GM12892 (cell line): ENCODE data around the gene HNRNPC.
"Not testable (repeated sequence)": the region's sequence is repeated elsewhere in the genome, so short reads cannot be mapped to it uniquely, and the experiment has no call there.

Source experiments
- DNase-seq: peaks from one replicate; pipeline ENCODE4 v3.0.0; 2011; ENCODE audit not compliant: insufficient read length
- FAIRE-seq: peaks from 2 replicates; lab custom pipeline; 2011; peaks lifted over from hg19 to GRCh38; lab: Jason Lieb, UNC
- POLR2A ChIP-seq: IDR thresholded peaks from 2 replicates; pipeline ENCODE4 v1.6.1; 2011; ENCODE audit warnings: low read depth, low read length, control low read depth
- POLR2AphosphoS5 ChIP-seq: IDR thresholded peaks from 2 replicates; pipeline ENCODE4 v1.6.1; 2011; ENCODE audit warnings: low read depth, low read length, control low read depth
- TAF1 ChIP-seq: IDR thresholded peaks from 2 replicates; pipeline ENCODE4 v1.6.1; 2011; ENCODE audit warnings: low read depth, mild to moderate bottlenecking, control low read depth, low read length, borderline replicate concordance

Gene HNRNPC

DNA sequence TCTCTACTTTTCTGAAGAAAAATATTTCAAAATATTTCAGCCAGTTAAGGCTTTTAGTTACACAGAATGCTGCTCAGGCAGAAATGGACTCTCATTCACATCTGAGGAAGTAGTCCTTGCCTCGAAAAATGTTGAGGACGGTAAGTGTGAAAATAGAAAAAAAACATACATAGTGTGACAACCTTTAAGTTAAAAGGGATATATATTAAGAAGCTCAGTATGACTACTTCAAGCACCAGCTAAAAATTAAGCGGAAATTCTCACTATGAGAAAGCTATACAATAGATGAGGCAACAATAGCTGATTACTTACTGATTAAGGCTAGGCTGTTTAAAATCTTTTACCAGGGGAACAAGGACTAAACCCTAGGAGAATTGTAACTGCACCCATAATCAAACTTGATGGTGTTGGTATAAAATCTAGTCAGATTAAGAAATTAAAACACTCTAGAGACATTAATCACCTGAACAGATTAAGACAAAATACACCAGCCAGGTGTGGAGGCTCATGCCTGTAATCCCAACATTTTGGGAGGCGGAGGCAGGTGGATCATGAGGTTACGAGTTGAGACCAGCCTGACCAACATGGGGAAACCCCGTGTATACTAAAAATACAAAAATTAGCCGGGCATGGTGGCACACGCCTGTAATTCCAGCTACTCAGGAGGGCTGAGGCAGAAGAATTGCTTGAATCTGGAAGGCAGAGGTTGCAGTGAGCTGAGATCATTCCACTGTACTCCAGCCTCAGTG, 53.9 kb downstream of the HNRNPC start:
- DNase-seq (no peak), FAIRE-seq (no peak)
- TF ChIP-seq POLR2A (no peak), TAF1 (no peak), POLR2AphosphoS5 (no peak)

- no peak for DNase-seq
- no peak for FAIRE-seq
- no peak for TF ChIP-seq POLR2A
- no peak for TF ChIP-seq POLR2AphosphoS5
- no peak for TF ChIP-seq TAF1
Measured at GRCh38 chr14:21213652-21214051, 55.6 kb downstream of the HNRNPC start.

- not testable (repeated sequence) for DNase-seq, FAIRE-seq
Measured at GRCh38 chr14:21212824-21213223, 56.4 kb downstream of the HNRNPC start.

DNA sequence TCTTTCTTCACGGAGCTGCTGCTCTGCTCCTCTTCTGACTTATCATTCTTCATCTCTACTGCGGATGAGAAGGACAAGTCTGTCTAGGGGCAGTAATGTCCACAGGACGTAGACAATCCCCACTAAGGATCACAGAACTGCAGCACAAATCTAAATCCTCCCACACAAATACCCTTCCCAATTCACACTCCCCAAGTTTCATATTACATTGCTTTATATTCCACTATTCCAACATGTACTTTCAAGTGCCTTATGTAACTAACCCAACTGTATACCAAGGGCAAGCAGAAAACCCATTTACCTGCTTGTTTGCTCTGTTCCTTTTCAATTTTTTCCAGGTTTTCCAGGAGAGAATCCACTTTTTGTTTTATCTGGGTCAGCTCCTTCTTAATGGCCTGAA, 57.7 kb downstream of the HNRNPC start:
- TF ChIP-seq POLR2AphosphoS5 (no peak), POLR2A (no peak), TAF1 (no peak)
- DNase-seq (no peak), FAIRE-seq (no peak)

- no peak for DNase-seq
- TF ChIP-seq POLR2A (no peak), TAF1 (no peak), POLR2AphosphoS5 (no peak)
- FAIRE-seq, result no peak
Measured at GRCh38 chr14:21210023-21210422, 59.2 kb downstream of the HNRNPC start.

GRCh38 chr14:21209185-21209584, 60.1 kb downstream of the HNRNPC start:
- no peak for DNase-seq
- TF ChIP-seq TAF1 (no peak), POLR2AphosphoS5 (no peak), POLR2A (no peak)
- no peak for FAIRE-seq

- DNase-seq, result no peak
- TF ChIP-seq TAF1 (no peak), POLR2A (no peak), POLR2AphosphoS5 (no peak)
- no peak for FAIRE-seq
Measured at GRCh38 chr14:21208554-21208953, 60.7 kb downstream of the HNRNPC start.

DNA sequence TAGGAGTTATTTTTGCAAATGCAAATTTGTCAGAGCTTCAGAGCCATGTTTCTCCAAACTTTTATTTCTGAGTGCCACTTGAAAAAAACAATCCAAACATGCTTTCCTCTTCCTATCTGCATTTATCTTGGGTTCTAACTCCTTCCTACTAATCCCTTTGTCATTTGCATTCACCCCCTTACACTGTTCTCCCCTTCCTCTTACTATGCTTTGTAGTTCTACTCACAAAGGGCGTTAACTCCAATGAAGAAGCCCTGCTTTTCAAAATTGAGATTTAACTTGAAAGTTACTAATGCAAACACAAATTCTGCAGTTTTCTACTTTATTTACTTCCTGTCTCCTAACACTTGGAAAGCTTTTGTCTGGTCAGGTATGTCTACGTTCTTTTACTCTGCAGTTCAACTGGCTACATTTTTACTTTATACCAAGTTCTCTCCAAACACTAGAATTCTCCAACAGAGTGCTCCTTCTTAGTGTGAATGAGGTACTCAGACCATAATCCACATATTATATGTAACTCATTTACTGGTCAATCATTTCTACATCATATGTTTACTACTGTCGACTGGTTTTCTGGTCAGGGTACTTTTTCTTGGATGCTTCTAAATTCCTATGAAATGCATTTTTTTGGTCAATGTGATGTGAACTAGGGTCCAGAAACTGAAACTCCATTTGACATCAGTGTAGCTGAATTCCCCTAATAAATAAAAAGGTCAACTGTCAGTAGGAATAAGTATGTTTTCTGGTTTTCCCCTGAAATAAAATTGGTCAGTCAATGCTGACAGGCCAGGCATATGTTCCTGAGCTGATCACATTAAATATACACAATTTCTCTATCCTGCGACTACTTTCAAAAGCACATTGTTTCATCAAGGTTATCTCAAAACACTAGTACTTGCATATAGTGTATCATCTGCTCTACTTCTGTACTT, 62.2 kb downstream of the HNRNPC start:
- no peak for DNase-seq
- no peak for FAIRE-seq
- TF ChIP-seq POLR2A (no peak), TAF1 (no peak), POLR2AphosphoS5 (no peak)

DNA sequence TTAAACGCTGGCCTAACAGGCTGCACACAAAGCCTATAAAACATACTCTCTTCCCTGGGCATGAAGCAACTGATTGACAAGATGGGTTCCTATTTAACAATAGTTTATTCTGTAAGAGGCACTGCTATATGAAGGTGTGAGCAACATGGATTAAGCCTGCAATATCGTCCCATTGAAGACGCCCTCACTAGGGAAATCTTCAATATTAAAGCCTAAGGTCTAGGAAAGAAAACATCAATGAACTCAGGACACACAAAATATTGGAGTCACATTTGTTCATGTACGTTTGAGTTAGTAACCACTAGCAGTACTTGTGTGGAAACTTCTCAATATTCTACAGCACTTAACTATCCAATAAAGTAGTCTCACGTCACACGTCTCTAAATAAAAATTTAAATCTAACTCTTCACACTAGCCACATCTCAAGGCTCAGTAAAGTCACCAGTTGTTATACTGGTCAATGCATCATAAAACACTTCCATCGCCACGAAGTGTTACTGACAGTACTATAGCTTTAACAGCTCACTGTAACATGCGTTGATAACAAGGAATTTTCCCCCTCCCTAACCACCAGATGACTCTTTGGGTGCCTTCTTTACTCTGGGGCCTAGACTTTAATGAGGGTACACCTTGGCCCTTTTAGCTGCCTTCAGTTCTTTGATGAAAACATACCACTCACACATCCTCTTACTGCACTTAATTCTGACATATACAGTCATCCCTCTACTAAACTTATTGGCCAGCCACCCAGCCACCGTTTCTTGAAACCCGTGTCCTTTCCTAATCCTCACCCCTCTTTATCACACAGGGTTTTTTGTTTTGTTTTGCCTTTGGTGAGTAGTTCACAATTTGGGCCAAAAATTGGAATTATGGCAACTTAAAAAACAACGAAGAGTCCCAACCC, 63.3 kb downstream of the HNRNPC start:
- TF ChIP-seq POLR2A, result no peak
- TF ChIP-seq POLR2AphosphoS5, result no peak
- no peak for TF ChIP-seq TAF1
- no peak for FAIRE-seq
- no peak for DNase-seq

DNA sequence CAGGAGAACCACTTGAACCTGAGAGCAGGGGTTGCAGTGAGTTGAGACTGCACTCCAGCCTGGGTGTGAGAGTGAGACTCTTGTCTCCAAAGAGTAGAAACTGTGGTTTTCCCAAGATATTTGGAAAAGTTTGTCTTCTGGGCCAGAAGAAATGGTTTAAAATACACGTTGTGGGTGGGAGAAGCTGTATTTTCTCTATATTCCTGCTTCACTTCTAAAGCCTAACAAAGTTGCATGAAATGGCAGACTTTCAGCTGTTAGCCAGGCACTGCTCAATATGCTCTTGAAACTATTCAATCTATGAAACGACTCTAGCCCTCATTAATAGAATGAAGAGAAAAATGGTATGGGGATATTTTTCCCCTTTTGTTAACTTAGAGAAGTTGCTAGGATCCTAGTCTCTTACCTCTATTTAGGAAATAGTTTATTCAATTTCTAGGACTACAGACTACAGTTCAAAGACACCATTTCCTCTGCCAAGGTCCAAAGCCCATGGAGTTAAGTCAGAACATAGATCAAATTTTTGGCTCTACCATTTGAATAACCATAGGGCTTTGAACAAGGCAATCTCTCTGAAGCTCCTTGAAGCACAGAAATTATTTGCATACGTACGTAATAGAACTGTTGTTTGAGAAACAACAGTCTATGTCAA, 64.1 kb downstream of the HNRNPC start:
- no peak for FAIRE-seq
- no peak for DNase-seq
- TF ChIP-seq POLR2AphosphoS5 (no peak), POLR2A (no peak), TAF1 (no peak)
